ENCODE results near the gene VBP1.
"Not testable (repeated sequence)": the region's sequence is repeated elsewhere in the genome, so short reads cannot be mapped to it uniquely, and the experiment has no call there.

VBP1 gene

DNA sequence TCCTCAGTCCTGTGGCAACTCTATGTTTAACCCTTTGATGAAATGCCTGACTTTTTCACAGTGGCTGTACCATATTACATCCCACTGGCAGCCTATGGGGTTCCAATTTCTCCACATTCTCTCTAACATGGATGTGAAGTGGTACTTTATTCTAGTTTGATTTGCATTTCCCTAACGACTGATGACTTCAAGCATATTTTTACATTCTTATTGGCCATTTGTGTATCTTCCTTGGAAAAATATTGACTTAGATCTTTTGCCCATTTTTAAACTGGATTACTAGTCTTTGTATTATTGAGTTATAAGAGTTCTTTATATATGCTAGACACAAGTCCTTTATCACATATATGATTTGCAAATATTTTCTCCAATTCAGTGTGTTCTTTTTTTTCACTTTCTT lies 50.2 kb downstream of the VBP1 start:
- no peak for FAIRE-seq

DNA sequence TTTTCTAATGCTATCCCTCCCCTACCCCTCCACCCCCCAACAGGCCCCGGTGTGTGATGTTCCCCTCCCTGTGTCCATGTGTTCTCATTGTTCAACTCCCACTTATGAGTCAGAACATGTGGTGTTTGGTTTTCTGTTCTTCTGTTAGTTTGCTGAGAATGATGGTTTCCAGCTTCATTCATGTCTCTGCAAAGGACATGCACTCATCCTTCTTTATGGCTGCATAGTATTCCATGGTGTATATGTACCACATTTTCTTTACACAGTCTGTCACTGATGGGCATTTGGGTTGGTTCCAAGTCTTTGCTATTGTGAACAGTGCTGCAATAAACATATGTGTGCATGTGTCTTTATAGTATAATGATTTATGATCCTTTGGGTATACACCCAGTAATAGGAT lies 51.7 kb downstream of the VBP1 start:
- FAIRE-seq: not testable (repeated sequence)

DNA sequence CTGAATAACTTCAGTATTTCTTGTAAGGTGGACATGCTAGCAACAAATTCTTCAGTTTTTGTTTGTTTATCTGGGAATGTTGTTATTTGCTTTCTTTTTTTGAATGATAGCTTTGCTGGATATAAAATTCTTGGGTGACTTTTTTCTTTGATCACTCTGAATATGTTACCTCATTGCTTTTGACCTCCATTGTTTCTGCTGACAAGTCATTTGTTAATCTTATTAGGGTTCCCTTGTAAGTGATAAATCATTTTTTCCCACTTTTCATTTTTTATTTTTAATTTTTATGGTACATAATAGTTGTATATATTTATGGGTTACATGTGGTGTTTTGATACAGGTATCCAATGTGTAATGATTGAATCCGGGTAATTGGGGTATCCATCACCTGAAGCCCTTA lies 54.7 kb downstream of the VBP1 start:
- no peak for FAIRE-seq

DNA sequence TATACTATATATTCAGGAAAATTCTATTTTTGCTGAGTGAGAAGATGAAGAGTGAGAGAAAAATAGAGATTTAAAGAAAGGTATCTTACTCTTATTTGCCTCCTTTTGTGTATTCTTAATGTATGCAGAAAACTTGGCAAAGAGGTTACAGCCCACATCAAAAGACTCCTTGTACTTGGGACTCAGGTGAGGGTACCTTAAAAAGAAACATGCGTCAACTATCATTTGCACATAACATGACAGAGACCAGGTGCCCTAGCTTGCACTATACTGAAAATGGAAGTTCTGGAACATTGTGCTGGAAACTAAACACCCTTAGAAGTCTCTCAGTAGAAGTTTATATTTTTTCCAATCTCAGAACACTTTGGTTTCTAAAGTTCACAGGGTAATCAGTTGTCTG lies 63.6 kb downstream of the VBP1 start:
- no peak for FAIRE-seq

All from G401.6 (cell line).